AG04449 (cell line): ENCODE measurements around the gene PLCB3.
A peak's percentile ranks its signal among the peaks of the same experiment; 100 is the strongest.

Experiments
- CTCF ChIA-PET: fragments of 350-600 bp; formaldehyde crosslinking; extraction: SDS; loops from one replicate; lab custom pipeline; 2021; ENCODE audit warnings: antibody characterized with exemption; lab: Yijun Ruan, JAX
- POLR2A ChIA-PET: fragments of 400-600, 350-600 bp; formaldehyde crosslinking; extraction: SDS; loops from one replicate; lab custom pipeline; 2020; ENCODE audit warnings: antibody characterized with exemption, inconsistent platforms; lab: Yijun Ruan, JAX
- DNase-seq: peaks from one replicate; pipeline ENCODE4 v3.0.0-alpha.2; 2010; ENCODE audit warnings: low read depth, low spot score
- H3K4me3 ChIP-seq: 2 replicates; pipeline ENCODE4 v1.5.1; 2011; ENCODE audit warnings: low read depth, mild to moderate bottlenecking, control low read depth, low read length
- CTCF ChIP-seq: IDR thresholded peaks from one replicate; pipeline ENCODE4 v1.5.1; 2011; ENCODE audit warnings: mild to moderate bottlenecking, moderate library complexity, low read length, control low read depth, inconsistent platforms; ENCODE audit not compliant: insufficient read depth; ENCODE audit errors: missing control alignments

The PLCB3 gene

GRCh38 chr11:64251016-64251752 lies at the start of gene PLCB3:
Gene PLCB3 (plus strand): TSS chr11:64251530. CDS start chr11:64251650, 120 bp downstream.
- ChIA-PET CTCF (interaction anchor here (0.6 to 10.8 kb wide), 28 partner anchors 8 to 469 kb away, joined by 3 to 224 read pairs (median 6); partner anchors contain the start of genes CATSPERZ, ESRRA, FERMT3 and FKBP2), POLR2A (interaction anchor here (1.2 to 1.9 kb wide), 5 partner anchors 13 to 65 kb away, joined by 3 to 18 read pairs (median 5); partner anchors contain the start of gene STIP1)
- DNase-seq: no peak
- peak; percentile 68 for TF ChIP-seq CTCF
- H3K4me3 ChIP-seq: peak within 1 kb of the TSS; percentile 82

- no peak overlapping the region for H3K4me3 ChIP-seq
- ChIA-PET CTCF (interaction anchor here (8.3 to 11.7 kb wide), 2 partner anchors 15 to 101 kb away, joined by 86 to 305 read pairs; partner anchors contain the start of genes CATSPERZ and ESRRA), POLR2A (interaction anchor here (1.4 kb wide), 1 partner anchor 16 kb away, joined by 6 read pairs; no protein-coding TSS in a partner anchor)
- TF ChIP-seq CTCF: no peak
- no peak for DNase-seq
These were observed 49.8 kb upstream of the PLCB3 start for GRCh38 chr11:64201543-64201942.

GRCh38 chr11:64202992-64203391 lies 48.3 kb upstream of the PLCB3 start:
- no peak for TF ChIP-seq CTCF
- CTCF ChIA-PET: interaction anchor here (1.1 to 11.7 kb wide), 7 partner anchors 13 to 203 kb away, joined by 3 to 305 read pairs (median 86); partner anchors contain the start of genes CATSPERZ, DNAJC4, ESRRA and PLCB3

GRCh38 chr11:64203421-64204079 lies 47.8 kb upstream of the PLCB3 start:
- no peak overlapping the region for H3K4me3 ChIP-seq
- no peak for DNase-seq
- CTCF ChIA-PET: interaction anchor here (1.2 to 11.7 kb wide), 15 partner anchors 7 to 151 kb away, joined by 4 to 305 read pairs (median 15); partner anchors contain the start of genes CATSPERZ, DNAJC4, ESRRA and NUDT22
- no peak for TF ChIP-seq CTCF
- POLR2A ChIA-PET: interaction anchor here (1.2 to 1.6 kb wide), 4 partner anchors 18 to 97 kb away, joined by 3 to 10 read pairs (median 6); partner anchors contain the start of genes CATSPERZ, FKBP2 and STIP1

More at GRCh38 chr11:64202992-64203391, 48.3 kb upstream of the PLCB3 start:
- DNase-seq: no peak
- no peak overlapping the region for H3K4me3 ChIP-seq
- POLR2A ChIA-PET: interaction anchor here (1.5 kb wide), 1 partner anchor 43 kb away, joined by 7 read pairs; no protein-coding TSS in a partner anchor

GRCh38 chr11:64204080-64204440 lies 47.3 kb upstream of the PLCB3 start:
- ChIA-PET POLR2A (interaction anchor here (1.2 to 1.6 kb wide), 5 partner anchors 10 to 97 kb away, joined by 3 to 10 read pairs (median 5); partner anchors contain the start of genes CATSPERZ, FKBP2 and STIP1), CTCF (interaction anchor here (0.8 to 11.7 kb wide), 22 partner anchors 8 to 367 kb away, joined by 3 to 305 read pairs (median 7); partner anchors contain the start of genes CATSPERZ, DNAJC4, ESRRA and FKBP2)
- DNase-seq: no peak
- no peak for TF ChIP-seq CTCF
- no peak overlapping the region for H3K4me3 ChIP-seq
